Left kidney (tissue), 1 donor: Measurements from ENCODE around the gene TIMELESS. TPM values are rescaled to one million over a fixed set of nuclear protein-coding genes. Genes with fewer than 3 reads are reported as not detected.

Source experiments
- polyA plus RNA-seq: library from polyadenylated mRNA; unstranded; fragments of 120-200 nt; gene quantifications from one replicate; pipeline ENCODE4 v1.2.1, GENCODE V29; 2013; ENCODE audit not compliant: insufficient read length

The TIMELESS gene
- polyA plus RNA-seq, 1 donor: 49.1 TPM

Other genes starting within 250 kb of the TIMELESS start
- 45.4 TPM for gene RNF41, start 227.5 kb downstream of the TIMELESS start, polyA plus RNA-seq
- gene NABP2, start 225.1 kb downstream of the TIMELESS start, polyA plus RNA-seq: 31.5 TPM
- gene SLC39A5, start 219.4 kb downstream of the TIMELESS start, polyA plus RNA-seq: 51.0 TPM
- 35.9 TPM for gene ANKRD52, start 191.0 kb downstream of the TIMELESS start, polyA plus RNA-seq
- 23.7 TPM for gene COQ10A, start 182.5 kb downstream of the TIMELESS start, polyA plus RNA-seq
- gene CS, start 149.1 kb downstream of the TIMELESS start, polyA plus RNA-seq: 241 TPM
- gene CNPY2, start 133.4 kb downstream of the TIMELESS start, polyA plus RNA-seq: 157 TPM
- gene PAN2, start 115.4 kb downstream of the TIMELESS start, polyA plus RNA-seq: 135 TPM
- gene IL23A, start 110.5 kb downstream of the TIMELESS start, polyA plus RNA-seq: 1.2 TPM
- gene STAT2, start 89.3 kb downstream of the TIMELESS start, polyA plus RNA-seq: 153 TPM
- 0.08 TPM for gene APOF, start 86.6 kb downstream of the TIMELESS start, polyA plus RNA-seq
- gene MIP, start 5.2 kb upstream of the TIMELESS start, polyA plus RNA-seq: 0.17 TPM
- gene SPRYD4, start 19.2 kb upstream of the TIMELESS start, polyA plus RNA-seq: 7.2 TPM
- 2.7 TPM for gene GLS2, start 38.7 kb upstream of the TIMELESS start, polyA plus RNA-seq
- 36.7 TPM for gene RBMS2, start 72.4 kb upstream of the TIMELESS start, polyA plus RNA-seq
- 114 TPM for gene BAZ2A, start 180.9 kb upstream of the TIMELESS start, polyA plus RNA-seq
- gene ATP5F1B, start 196.6 kb upstream of the TIMELESS start, polyA plus RNA-seq: 1,192 TPM
- 349 TPM for gene PTGES3, start 238.9 kb upstream of the TIMELESS start, polyA plus RNA-seq